DND-41 (cell line): ENCODE results near the gene HACL1.

ENCODE experiments used
- CTCF ChIP-seq: IDR thresholded peaks from 2 replicates; pipeline ENCODE4 v1.5.1; 2012; ENCODE audit warnings: borderline replicate concordance, low read length, moderate library complexity, mild to moderate bottlenecking; ENCODE audit not compliant: poor library complexity, severe bottlenecking; ENCODE audit errors: extremely low read depth
- EZH2 ChIP-seq: IDR thresholded peaks from 3 replicates; pipeline ENCODE4 v1.6.1; 2012; ENCODE audit warnings: borderline replicate concordance, low read depth, mild to moderate bottlenecking, moderate library complexity, low read length, inconsistent platforms; ENCODE audit not compliant: severe bottlenecking

- TF ChIP-seq CTCF, result no peak
- TF ChIP-seq EZH2, result no peak
Measured at GRCh38 chr3:15553749-15554148, 47.6 kb downstream of the HACL1 start.
